Activated CD4-positive, alpha-beta T cell treated with anti-CD3 and anti-CD28 coated beads, Interleukin-2, amount 50 U/mL, for 48 hours (primary cell): ENCODE measurements around the gene CNTRL.
A peak's percentile ranks its signal among the peaks of the same experiment; 100 is the strongest.
"Not testable (repeated sequence)": the region's sequence is repeated elsewhere in the genome, so short reads cannot be mapped to it uniquely, and the experiment has no call there.

ENCODE experiments used
- DNase-seq, 2 experiments: peaks; one replicate each; pipeline ENCODE4 v3.0.0-alpha.2; 2020

Gene CNTRL

GRCh38 chr9:121073038-121073437 lies 1.7 kb upstream of the CNTRL start:
- DNase-seq: no peak

GRCh38 chr9:121075251-121076036 lies 689 bp downstream of the CNTRL start:
- DNase-seq: no peak

GRCh38 chr9:121082075-121082474 lies 7.3 kb downstream of the CNTRL start:
- DNase-seq: no peak

GRCh38 chr9:121085661-121086060 lies 10.9 kb downstream of the CNTRL start:
- no peak for DNase-seq

- no peak for DNase-seq
Measured at GRCh38 chr9:121088576-121088975, 13.8 kb downstream of the CNTRL start.

GRCh38 chr9:121090743-121091142 lies 16.0 kb downstream of the CNTRL start:
- not testable (repeated sequence) for DNase-seq

GRCh38 chr9:121095057-121095456 lies 20.3 kb downstream of the CNTRL start:
- DNase-seq: no peak

GRCh38 chr9:121098567-121099198 lies 23.9 kb downstream of the CNTRL start:
- DNase-seq: no peak

GRCh38 chr9:121104054-121104453 lies 29.3 kb downstream of the CNTRL start:
- not testable (repeated sequence) for DNase-seq

- DNase-seq: no peak
Measured at GRCh38 chr9:121105531-121105930, 30.8 kb downstream of the CNTRL start.

- no peak for DNase-seq
Measured at GRCh38 chr9:121107029-121107428, 32.3 kb downstream of the CNTRL start.

- no peak for DNase-seq
Measured at GRCh38 chr9:121107881-121108280, 33.1 kb downstream of the CNTRL start.

- no peak for DNase-seq
Measured at GRCh38 chr9:121115466-121115865, 40.7 kb downstream of the CNTRL start.

- DNase-seq: no peak
Measured at GRCh38 chr9:121118266-121118665, 43.5 kb downstream of the CNTRL start.

- DNase-seq: no peak
Measured at GRCh38 chr9:121120386-121120785, 45.6 kb downstream of the CNTRL start.

- peak; percentile 97 to 98 for DNase-seq
Measured at GRCh38 chr9:121121582-121122087, 46.9 kb downstream of the CNTRL start.

- peak in 1 of 2 experiments; percentile 19 for DNase-seq
Measured at GRCh38 chr9:121122246-121123032, 47.7 kb downstream of the CNTRL start.

GRCh38 chr9:121123816-121124535 lies 49.2 kb downstream of the CNTRL start:
- DNase-seq: no peak

GRCh38 chr9:121125590-121125989 lies 50.8 kb downstream of the CNTRL start:
- DNase-seq: no peak

GRCh38 chr9:121129384-121129783 lies 54.6 kb downstream of the CNTRL start:
- not testable (repeated sequence) for DNase-seq

- DNase-seq: peak; percentile 47 to 60
Measured at GRCh38 chr9:121133104-121133816, 58.5 kb downstream of the CNTRL start.

- no peak for DNase-seq
Measured at GRCh38 chr9:121135642-121136041, 60.9 kb downstream of the CNTRL start.
